ENCODE data around the gene ZBTB7A. TPM values are rescaled to one million over a fixed set of nuclear protein-coding genes. Genes with fewer than 3 reads are reported as not detected.

Gene ZBTB7A
- total RNA-seq: 33.2 TPM

DNA sequence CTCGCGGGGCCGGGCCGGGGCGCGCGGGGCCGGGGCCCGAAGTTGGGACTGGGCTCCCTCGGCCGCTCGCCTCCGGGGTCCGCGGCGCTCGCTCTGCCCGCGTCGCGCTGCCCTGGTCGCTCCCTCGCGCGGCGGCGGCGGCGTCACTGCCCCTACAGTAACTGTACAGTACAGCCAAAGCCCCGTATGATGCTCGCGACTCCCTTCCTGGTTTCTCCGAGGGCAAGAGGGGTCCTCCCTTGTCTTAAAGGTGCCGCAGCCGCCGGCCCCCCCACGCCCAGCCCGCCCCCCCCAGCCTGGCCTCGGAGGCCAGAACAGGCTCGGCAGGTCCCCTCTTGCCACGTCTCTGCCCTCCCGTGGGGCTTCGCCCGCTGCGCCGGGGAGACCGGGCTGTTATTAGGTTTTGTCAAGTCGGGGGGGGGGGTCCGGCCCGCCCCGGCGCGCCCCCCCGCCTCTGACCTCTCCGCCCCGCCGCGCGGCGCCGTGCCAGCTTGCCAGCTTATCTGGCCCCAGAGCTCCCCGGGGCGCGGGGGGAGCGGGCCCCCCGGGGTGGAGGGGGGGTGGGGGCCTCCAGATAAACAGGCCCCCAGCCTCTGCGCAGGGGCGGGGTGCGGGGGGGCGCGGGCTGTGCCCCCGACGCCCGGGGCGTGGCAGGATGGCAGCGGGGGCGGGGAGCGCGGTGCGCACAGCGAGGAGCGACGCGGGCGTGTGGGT lies at the start of gene ZBTB7A:
ZBTB7A (minus strand) TSS at position 218 of the 714 bp plus-strand sequence. CDS start 11,667 bp downstream, outside the sequence.

DNA sequence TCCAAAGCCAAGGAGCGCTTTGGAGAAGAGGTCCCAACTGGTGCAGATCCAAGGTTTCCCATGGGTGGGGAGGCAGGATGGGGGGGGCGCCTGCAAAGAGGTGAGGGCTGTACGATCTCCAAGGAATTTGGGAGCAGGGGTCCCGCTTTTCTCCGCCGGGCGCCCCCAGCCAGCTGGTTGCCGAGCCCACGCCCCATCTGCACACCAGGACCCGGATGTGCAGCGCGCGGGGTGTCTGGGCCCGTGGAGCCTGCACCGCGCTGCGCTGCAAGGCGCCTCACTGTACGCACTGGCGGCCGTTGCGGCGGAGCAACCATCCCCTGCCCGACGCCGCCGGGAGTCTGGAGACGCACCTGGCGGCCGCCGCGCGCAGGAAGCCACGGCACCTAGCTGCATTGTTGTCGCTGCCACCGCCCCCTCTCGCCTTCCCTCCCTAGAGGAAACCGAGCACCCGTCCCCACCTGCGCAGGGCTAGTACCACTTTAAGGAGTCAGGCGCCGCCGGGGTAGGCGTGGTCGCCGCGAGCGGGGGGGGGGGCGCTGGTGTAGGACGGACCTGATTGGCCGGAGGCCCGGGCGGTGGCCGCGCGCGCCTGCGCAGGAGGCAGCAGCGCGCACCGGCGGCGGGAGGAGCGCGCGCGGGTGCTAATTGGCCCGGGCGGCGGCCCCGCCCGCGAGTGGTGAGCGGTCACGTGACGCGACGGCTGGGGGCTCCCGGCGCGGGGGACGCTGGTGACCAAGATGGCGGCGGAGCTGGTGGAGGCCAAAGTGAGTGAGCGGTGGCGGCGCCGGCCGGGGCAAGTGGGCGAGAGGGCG lies 59.5 kb downstream of the ZBTB7A start, which contains the start of gene PIAS4:
PIAS4 (plus strand) TSS at position 716 of the 815 bp plus-strand sequence; CDS start at position 741, 25 bp downstream.

Other genes with a start within 250 kb of the ZBTB7A start
- 7.1 TPM for gene ZFR2, start 197.9 kb downstream of the ZBTB7A start, total RNA-seq
- 23.2 TPM for gene ATCAY, start 186.2 kb downstream of the ZBTB7A start, total RNA-seq
- 2.3 TPM for gene NMRK2, start 133.8 kb downstream of the ZBTB7A start, total RNA-seq
- 90.9 TPM for gene DAPK3, start 95.8 kb downstream of the ZBTB7A start, total RNA-seq
- 2,135 TPM for gene EEF2, start 81.4 kb downstream of the ZBTB7A start, total RNA-seq
- 27.4 TPM for gene PIAS4, start 59.2 kb downstream of the ZBTB7A start, total RNA-seq
- gene MAP2K2, start 57.2 kb upstream of the ZBTB7A start, total RNA-seq: 86.9 TPM
- gene CREB3L3, start 86.7 kb upstream of the ZBTB7A start, total RNA-seq: not detected
- 10.0 TPM for gene SIRT6, start 115.7 kb upstream of the ZBTB7A start, total RNA-seq
- 4.0 TPM for gene ANKRD24, start 115.8 kb upstream of the ZBTB7A start, total RNA-seq
- 0.77 TPM for gene EBI3, start 162.6 kb upstream of the ZBTB7A start, total RNA-seq
- 23.4 TPM for gene YJU2, start 180.2 kb upstream of the ZBTB7A start, total RNA-seq
- 11.7 TPM for gene SHD, start 212.4 kb upstream of the ZBTB7A start, total RNA-seq
- 0.49 TPM for gene TMIGD2, start 235.5 kb upstream of the ZBTB7A start, total RNA-seq
- gene FSD1, start 237.7 kb upstream of the ZBTB7A start, total RNA-seq: 16.4 TPM